Measurements from ENCODE around the gene TAF8. TPM values are rescaled to one million over a fixed set of nuclear protein-coding genes. Genes with fewer than 3 reads are reported as not detected.

The TAF8 gene
- total RNA-seq, 1 donor from 2014 or later, result 26.0 TPM

DNA sequence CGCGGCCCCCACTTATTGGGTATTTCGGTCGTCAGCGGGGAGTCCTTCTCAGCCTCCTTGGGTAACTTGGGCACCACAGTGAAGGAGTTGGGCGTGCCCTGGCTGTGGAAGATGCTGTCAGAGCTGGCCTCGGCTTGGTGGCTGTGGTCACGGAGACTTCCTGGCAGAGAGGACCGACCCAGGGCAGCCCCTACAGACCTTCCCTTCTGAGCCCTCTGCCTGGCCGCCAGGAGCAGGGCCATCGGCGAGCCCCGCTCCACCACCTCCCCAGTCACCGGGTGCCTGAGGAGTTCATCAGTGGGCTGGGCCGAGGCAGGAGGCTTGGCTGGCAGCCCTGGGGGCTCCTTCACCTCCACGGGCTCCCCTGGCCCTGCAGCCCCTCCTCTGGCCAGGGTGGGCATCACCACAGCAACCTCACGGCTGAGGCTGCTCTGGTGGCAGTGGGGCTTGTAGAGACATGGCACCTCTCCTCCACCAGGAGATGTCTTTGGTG, 54.9 kb downstream of the TAF8 start:
- TF ChIP-seq, protein P1, sequence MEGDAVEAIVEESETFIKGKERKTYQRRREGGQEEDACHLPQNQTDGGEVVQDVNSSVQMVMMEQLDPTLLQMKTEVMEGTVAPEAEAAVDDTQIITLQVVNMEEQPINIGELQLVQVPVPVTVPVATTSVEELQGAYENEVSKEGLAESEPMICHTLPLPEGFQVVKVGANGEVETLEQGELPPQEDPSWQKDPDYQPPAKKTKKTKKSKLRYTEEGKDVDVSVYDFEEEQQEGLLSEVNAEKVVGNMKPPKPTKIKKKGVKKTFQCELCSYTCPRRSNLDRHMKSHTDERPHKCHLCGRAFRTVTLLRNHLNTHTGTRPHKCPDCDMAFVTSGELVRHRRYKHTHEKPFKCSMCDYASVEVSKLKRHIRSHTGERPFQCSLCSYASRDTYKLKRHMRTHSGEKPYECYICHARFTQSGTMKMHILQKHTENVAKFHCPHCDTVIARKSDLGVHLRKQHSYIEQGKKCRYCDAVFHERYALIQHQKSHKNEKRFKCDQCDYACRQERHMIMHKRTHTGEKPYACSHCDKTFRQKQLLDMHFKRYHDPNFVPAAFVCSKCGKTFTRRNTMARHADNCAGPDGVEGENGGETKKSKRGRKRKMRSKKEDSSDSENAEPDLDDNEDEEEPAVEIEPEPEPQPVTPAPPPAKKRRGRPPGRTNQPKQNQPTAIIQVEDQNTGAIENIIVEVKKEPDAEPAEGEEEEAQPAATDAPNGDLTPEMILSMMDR (IDR thresholded peaks at IDR 0.05), result no peak
- Histone ChIP-seq H3K9me3 (no peaks in the 10 kb centered on the region), H3K36me3 (no peaks in the 10 kb centered on the region), H3K27me3 (peaks cover 9% of the 10 kb centered on the region), H3K27ac (no peak overlapping the region), H3K4me1 (peaks cover 0 to 3% of the 10 kb centered on the region in 2 donors), H3K4me3 (no peak overlapping the region)
- no peak for DNase-seq (ENCODE audit: low spot score in 2 of 2)
- intact Hi-C loops (cut with DNase I), result no loop called here

DNA sequence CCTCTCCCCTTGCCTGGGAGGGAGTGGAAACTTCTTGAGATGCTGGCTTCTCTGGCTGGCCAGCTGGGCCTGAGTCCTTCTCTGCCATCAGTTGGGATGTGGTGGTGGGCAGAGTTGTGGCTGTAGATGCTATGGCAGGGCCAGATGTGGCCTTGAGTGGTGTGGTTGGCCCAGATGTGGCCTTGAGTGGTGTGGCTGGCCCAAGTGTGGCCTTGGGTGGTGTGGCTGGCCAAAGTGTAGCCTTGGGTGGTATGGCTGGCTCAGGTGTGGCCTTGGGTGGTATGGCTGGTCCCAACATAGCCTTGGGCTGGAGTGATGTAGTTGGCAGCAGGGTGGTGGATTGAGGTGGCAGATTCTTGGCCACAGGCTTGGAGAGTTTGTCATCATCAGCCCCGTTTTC, 55.4 kb downstream of the TAF8 start:
- intact Hi-C loops (cut with DNase I), result no loop called here
- no peaks in the 10 kb centered on the region for H3K36me3 ChIP-seq
- H3K9me3 ChIP-seq, result no peaks in the 10 kb centered on the region
- TF ChIP-seq, protein P1 (IDR thresholded peaks at IDR 0.05), result no peak
- no peak overlapping the region for H3K4me3 ChIP-seq
- peaks cover 9% of the 10 kb centered on the region for H3K27me3 ChIP-seq
- no peak overlapping the region for H3K27ac ChIP-seq
- H3K4me1 ChIP-seq, result peaks cover 0 to 3% of the 10 kb centered on the region in 2 donors
- DNase-seq (ENCODE audit: low spot score in 2 of 2), result no peak

DNA sequence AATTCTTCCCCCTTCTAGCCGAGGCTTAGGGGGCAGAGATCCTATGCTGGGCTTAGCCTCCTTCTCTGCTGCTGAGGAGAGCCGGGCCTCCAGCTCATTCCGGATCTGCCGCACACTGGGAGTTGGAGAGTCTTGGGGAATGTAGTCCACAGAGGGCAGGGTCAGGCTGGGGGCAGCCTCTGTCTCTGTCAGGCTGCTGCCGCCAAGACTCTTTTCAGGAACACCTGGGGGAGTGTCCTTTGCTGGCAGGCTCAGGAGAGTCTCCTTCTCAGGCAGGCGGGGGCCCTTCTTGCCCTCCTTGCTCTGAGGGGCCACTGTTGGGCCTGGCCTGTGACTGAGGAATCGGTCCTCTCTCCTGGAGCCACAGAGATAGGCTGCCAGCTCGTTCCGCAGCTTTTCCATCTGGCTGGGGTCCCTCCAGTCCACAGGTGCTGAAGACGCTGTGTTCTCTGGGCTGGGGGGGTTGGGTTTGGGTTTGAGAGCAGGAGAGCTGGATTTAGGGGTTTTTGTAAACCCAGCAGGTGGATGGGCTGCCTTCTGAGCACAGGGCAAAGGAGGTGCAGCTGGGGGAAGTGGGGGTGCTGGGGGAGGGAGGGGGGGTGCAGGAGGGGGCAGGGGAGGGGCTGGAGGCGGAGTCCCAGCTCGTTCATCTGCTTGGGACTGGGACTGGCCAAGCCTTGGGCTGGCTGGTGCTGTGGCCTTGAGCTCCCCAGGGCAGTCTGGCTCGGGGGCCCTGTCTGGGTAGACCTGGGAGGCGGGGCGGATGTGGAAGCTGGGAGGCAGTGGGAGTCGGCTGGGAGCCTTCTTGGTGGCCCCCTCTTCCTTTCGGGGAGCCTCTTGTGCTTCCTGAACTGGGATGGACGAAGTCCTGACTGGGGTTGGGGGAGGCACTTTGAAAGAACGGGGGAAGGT, 56.0 kb downstream of the TAF8 start:
- H3K4me1 ChIP-seq, result peaks cover 0 to 3% of the 10 kb centered on the region in 2 donors
- TF ChIP-seq, protein P1 (IDR thresholded peaks at IDR 0.05), result no peak
- no peak overlapping the region for H3K27ac ChIP-seq
- no peaks in the 10 kb centered on the region for H3K9me3 ChIP-seq
- no peaks in the 10 kb centered on the region for H3K36me3 ChIP-seq
- H3K27me3 ChIP-seq, result peaks cover 9% of the 10 kb centered on the region
- H3K4me3 ChIP-seq, result no peak overlapping the region
- intact Hi-C loops (cut with DNase I), result no loop called here
- DNase-seq (ENCODE audit: low spot score in 2 of 2), result no peak

DNA sequence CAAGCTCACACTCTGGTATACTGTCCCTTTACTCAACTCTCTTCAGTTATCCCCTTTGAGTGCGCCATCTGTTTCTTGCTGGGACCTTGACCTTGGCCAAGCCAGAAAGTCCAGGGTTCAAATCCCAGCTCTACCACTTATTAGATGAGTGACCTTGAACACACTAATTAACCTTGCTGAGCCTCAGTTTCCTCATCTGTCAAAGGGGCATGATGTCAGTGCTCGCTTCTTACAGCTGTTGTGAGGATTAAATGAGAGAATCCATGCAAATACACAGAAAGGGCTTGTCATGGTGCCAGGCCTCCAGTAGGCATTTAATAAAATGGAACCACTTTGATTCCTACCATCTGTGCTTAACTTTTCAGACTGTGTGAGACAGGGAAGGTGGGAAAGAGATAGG, 57.7 kb downstream of the TAF8 start:
- H3K27ac ChIP-seq, result no peak overlapping the region
- H3K4me3 ChIP-seq, result no peak overlapping the region
- H3K36me3 ChIP-seq, result no peaks in the 10 kb centered on the region
- intact Hi-C loops (cut with DNase I), result no loop called here
- TF ChIP-seq, protein P1 (IDR thresholded peaks at IDR 0.05), result no peak
- H3K4me1 ChIP-seq, result peaks cover 0 to 3% of the 10 kb centered on the region in 2 donors
- no peaks in the 10 kb centered on the region for H3K9me3 ChIP-seq
- H3K27me3 ChIP-seq, result peaks cover 9% of the 10 kb centered on the region
- no peak for DNase-seq (ENCODE audit: low spot score in 2 of 2)

DNA sequence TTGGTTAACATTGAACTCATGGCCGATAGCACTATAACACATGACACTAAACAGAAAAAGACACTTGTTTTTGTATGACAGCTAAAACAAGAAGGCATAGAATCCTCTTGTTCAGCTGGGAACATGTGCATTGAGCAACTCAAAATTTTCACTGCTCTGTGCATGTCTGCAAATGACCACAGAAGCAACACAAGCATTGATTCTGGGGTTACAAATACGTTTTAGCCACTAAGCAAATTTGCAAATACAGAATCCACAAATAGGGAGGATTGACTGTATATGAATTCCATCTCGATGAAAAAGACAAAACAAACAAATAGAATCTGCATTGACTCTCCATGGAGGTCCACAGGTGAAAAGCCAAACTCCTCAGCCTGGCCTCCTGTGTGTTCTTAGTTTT, 60.4 kb downstream of the TAF8 start:
- Histone ChIP-seq H3K9me3 (no peaks in the 10 kb centered on the region), H3K27ac (no peak overlapping the region), H3K4me1 (no peaks in the 10 kb centered on the region), H3K27me3 (no peaks in the 10 kb centered on the region), H3K36me3 (no peaks in the 10 kb centered on the region), H3K4me3 (no peak overlapping the region)
- intact Hi-C loops (cut with DNase I), result no loop called here
- DNase-seq (ENCODE audit: low spot score in 2 of 2), result no peak
- TF ChIP-seq, protein P1 (IDR thresholded peaks at IDR 0.05), result no peak
